ENCODE results near the gene USP5. TPM values are rescaled to one million over a fixed set of nuclear protein-coding genes. Genes with fewer than 3 reads are reported as not detected.
A peak's percentile ranks its signal among the peaks of the same experiment; 100 is the strongest.
"Not testable (repeated sequence)": the region's sequence is repeated elsewhere in the genome, so short reads cannot be mapped to it uniquely, and the experiment has no call there.

USP5 gene
- total RNA-seq, 1 donor from 2014 or later, result 60.5 TPM

- DNase-seq (ENCODE audit: low read depth), result no peak
- TF ChIP-seq CTCF (conservative IDR thresholded peaks at IDR 0.05; ENCODE audit: low read depth, low read length), result peak; percentile 32
- H3K4me3 ChIP-seq (ENCODE audit: low read depth, low read length), result peak overlapping the region; percentile 89
Measured at GRCh38 chr12:6868211-6869048, 16.5 kb downstream of the USP5 start.

- H3K4me3 ChIP-seq (ENCODE audit: low read depth, low read length), result peak overlapping the region; percentile 89
- DNase-seq (ENCODE audit: low read depth), result no peak
- TF ChIP-seq CTCF (conservative IDR thresholded peaks at IDR 0.05; ENCODE audit: low read depth, low read length), result peak; percentile 90
Measured at GRCh38 chr12:6869049-6870021, 17.4 kb downstream of the USP5 start.

- DNase-seq (ENCODE audit: low read depth); H3K4me3 ChIP-seq (ENCODE audit: low read depth, low read length): not testable (repeated sequence)
Measured at GRCh38 chr12:6870304-6870703, 18.4 kb downstream of the USP5 start.

- peak overlapping the region; percentile 92 for H3K4me3 ChIP-seq (ENCODE audit: low read depth, low read length)
- peak; percentile 3 for TF ChIP-seq CTCF (conservative IDR thresholded peaks at IDR 0.05; ENCODE audit: low read depth, low read length)
- DNase-seq (ENCODE audit: low read depth), result no peak
Measured at GRCh38 chr12:6871052-6871957, 19.4 kb downstream of the USP5 start.

- no peak for DNase-seq (ENCODE audit: low read depth)
Measured at GRCh38 chr12:6872073-6873048, 20.4 kb downstream of the USP5 start.

More at GRCh38 chr12:6872073-6873048, 20.4 kb downstream of the USP5 start:
- peak overlapping the region; percentile 92 for H3K4me3 ChIP-seq (ENCODE audit: low read depth, low read length)
- TF ChIP-seq CTCF (conservative IDR thresholded peaks at IDR 0.05; ENCODE audit: low read depth, low read length), result peak; percentile 92

Measured in epithelial cell of proximal tubule (primary cell).